ENCODE measurements around the gene ARFGEF3.
"Not testable (repeated sequence)": the region's sequence is repeated elsewhere in the genome, so short reads cannot be mapped to it uniquely, and the experiment has no call there.

The ARFGEF3 gene

DNA sequence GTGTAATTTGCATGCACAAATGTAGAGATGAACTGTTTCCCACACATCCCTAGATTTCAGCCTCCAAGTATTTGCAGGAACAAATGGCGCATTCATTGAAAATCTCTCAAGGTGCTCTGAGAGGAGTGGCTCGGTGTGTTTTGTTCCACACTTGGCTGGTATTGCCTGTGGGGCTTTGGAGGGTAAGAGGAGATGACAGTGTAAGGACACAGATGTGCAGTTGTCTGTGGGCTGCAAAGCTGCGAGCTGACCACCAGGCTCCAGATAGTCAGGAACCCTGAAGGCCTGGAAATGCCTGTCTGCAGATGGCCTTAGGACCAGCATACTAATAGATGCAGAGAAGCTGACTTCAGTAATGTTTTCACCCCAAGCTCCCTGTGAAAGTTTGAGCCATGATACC is 114.2 kb downstream of the ARFGEF3 start:
- DNase-seq = no peak

DNA sequence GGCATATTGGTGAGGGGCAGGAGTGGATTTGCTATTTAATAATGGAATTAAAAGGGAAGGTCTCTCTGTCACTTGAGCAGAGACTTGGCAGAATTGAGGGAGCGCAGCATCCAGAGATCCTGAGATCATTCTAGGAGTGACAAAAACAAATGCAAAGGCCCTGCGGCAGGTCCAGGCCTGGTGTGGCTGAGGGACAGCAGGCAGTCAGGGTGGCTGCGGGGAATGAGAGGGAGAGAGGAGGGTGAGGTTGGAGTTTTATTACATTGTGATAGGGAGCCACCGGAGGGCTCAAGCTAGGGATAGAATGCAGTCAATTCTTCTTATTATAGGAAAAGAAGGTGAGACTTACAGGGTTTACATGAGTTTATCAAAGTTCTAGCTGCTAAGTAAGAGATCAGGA is 116.1 kb downstream of the ARFGEF3 start:
- no peak for DNase-seq

GRCh38 chr6:138278326-138278725 is 116.6 kb downstream of the ARFGEF3 start:
- no peak for DNase-seq

DNA sequence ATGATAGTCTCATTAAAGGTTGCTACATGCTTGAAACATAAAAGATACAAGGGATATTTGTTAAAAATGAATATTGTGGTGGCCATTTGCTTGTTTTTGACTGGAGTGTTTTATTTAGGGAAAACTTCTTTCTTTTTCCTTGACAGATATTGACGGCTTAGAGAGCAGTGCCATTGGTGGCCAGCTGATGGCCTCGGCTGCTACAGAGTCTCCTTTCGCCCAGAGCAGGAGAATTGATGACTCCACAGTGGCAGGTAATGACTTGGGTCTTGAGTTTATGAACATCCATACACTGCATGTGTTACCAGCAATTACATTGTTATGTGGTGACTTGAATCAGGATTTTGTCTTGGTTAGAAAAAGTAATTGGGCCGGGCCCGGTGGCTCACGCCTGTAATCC is 124.1 kb downstream of the ARFGEF3 start:
- DNase-seq = no peak

- no peak for DNase-seq
Observed at GRCh38 chr6:138286698-138287097, 125.0 kb downstream of the ARFGEF3 start.

GRCh38 chr6:138287144-138287955 is 125.6 kb downstream of the ARFGEF3 start:
- DNase-seq = peak; percentile 51

GRCh38 chr6:138288428-138289085 is 126.8 kb downstream of the ARFGEF3 start:
- not testable (repeated sequence) for DNase-seq

GRCh38 chr6:138289739-138290138 is 128.0 kb downstream of the ARFGEF3 start:
- DNase-seq = no peak

DNA sequence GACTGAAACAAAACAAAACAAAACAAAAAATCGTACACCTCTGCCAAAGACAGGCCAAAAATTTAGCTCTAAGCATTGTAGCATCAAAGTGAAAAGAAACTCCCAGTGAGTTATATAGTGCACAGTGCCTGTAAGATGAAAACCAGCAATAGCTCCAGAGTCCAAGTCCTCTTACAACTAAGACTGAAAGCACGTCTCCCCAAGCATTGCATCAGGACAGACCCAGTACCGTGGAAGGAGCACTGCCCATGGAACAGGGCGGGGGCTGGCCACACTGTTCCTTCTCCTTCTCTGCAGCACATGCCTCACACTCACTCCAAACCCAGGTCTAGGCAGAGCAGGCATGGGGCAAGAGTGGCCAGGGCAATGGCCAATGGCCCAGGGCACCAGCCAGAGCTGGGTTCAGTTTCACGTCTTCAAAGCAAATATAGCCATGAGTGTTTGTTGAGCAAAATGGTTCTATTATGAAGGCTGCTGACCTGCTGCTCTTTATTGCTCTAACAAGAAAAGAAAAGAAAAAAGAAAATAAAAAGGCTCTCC is 128.8 kb downstream of the ARFGEF3 start:
- no peak for DNase-seq

DNA sequence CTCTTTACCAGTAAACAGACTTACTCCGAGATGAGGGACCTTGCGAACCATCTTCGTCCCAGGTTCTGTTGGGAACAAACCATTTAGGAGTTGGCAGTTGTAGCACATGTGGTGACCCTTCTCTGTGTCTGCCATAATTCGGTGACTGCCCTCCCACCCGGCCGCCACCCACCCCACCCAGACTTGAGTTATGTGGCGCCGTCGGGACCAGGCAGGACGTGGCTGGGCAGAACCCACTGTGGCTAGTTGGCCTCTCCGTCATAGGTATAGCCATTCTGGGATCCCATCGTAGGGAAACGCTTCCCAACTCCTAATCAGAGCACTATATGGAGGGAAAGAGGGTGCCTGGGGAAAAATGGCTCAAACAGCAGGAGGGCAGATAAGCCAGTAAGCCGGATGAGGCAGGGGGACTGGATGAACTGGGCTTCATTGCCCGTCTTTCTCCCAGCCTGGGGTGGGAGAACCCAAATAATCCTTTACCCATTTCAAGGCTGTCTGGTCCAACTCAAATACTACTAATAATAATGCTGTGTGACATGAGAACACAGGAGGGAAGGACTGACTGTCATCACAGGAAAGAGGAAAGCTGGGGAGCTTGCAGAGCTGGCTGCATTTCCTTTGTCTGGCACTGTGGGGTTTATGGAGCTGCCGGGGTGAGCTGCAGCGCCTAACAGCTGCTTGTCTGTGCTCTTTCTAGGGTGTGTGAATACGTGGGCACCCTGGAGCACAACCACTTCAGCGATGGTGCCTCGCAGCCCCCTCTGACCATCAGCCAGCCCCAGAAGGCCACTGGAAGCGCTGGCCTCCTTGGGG is 129.5 kb downstream of the ARFGEF3 start:
- DNase-seq = no peak

DNA sequence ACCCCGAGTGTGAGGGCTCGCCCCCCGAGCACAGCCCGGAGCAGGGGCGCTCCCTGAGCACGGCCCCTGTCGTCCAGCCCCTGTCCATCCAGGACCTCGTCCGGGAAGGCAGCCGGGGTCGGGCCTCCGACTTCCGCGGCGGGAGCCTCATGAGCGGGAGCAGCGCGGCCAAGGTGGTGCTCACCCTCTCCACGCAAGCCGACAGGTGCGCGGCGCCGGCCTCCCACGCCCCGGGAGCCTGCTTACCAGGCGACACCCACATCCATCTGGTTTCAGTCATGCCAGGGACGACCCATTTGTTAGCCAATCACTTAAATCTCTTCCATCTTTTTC is 130.1 kb downstream of the ARFGEF3 start:
- DNase-seq = no peak

GRCh38 chr6:138292482-138292881 is 130.7 kb downstream of the ARFGEF3 start:
- DNase-seq = no peak

- no peak for DNase-seq
Observed at GRCh38 chr6:138293428-138294395, 132.0 kb downstream of the ARFGEF3 start.

DNA sequence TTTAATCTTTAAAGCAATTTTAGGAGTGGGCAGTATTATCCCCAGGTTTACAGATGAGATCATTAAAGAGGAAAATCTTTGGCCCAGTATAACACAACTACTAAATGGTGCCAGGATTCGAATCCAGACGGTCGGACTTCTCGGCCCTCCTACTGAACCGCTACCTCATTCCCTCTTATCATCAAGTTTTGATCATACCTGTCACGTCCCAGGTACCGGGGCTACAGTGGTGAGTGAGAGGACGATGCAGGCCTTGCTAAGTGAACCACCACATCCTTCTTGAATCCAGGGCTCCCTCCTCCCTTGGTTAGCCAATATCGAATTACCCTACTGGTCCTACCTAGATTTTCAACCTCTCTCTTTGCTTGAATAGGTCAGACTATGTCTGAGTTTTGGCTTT is 134.6 kb downstream of the ARFGEF3 start:
- no peak for DNase-seq

DNA sequence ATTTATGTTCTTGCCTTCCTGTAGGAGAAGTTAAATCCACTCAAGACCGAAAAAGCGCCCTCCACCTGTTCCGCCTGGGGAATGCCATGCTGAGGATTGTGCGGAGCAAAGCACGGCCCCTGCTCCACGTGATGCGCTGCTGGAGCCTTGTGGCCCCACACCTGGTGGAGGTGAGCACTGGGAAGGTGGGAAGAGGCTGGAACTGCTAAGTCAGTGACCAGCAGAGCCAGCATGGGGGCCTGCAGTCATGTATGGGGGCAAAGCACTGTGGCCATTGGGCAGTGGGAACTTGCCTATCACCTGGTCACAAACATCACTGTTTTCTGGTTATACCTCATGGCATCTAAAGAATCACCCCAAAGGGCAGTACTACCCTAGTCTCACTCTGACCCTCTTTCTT is 135.0 kb downstream of the ARFGEF3 start:
- DNase-seq = no peak

GRCh38 chr6:138297761-138298298 is 136.1 kb downstream of the ARFGEF3 start:
- DNase-seq = no peak

GRCh38 chr6:138300469-138300868 is 138.7 kb downstream of the ARFGEF3 start:
- DNase-seq = no peak

DNA sequence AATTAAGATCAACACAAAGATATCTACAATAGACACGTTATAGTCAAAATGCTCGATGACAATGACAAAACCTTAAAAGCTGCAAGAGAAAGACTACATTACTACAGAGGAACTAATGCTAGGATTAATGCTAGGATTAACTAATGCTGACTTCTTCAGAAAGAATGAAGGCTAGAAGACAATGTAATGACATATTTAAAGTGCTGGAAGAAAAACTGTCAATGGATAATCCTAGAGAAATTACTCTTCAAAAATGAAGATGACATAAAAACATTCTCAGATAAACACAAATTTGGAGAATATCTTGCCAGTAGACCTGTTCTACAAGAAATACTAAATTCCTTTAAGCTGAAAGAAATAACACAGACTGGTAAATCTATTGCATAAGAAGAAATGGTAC is 140.8 kb downstream of the ARFGEF3 start:
- no peak for DNase-seq

DNA sequence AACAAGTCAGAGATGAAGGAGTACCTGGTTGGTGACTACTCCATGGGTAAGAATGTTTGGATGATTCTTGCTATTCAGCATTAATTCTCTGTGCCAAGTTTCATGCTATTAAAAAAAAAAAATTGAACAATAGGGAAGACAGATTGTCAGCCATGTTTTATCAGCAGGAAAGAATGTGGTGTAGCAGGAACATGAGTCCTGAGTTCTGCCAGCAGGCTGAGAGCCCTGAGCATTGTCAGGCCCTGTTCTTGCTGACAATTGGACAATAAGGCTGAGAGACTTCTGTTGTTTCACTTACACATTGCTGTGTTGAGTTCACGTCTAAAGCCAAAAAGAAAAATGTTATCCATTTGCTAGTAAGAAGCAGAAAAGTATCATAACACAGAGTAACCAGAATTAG is 145.6 kb downstream of the ARFGEF3 start:
- DNase-seq = no peak

- DNase-seq = no peak
Observed at GRCh38 chr6:138307816-138308730, 146.3 kb downstream of the ARFGEF3 start.

GRCh38 chr6:138308731-138309110 is 147.0 kb downstream of the ARFGEF3 start:
- no peak for DNase-seq
